AG09309 (cell line): ENCODE results near the gene MAFF.

Experiments
- DNase-seq: peaks from one replicate; pipeline ENCODE4 v3.0.0-alpha.2; 2010; ENCODE audit warnings: low read depth
- H3K4me3 ChIP-seq: 2 replicates; pipeline ENCODE4 v1.5.1; 2011; ENCODE audit warnings: mild to moderate bottlenecking, low read depth, low read length, moderate library complexity; ENCODE audit not compliant: control insufficient read depth
- CTCF ChIP-seq: IDR thresholded peaks from 2 replicates; pipeline ENCODE4 v1.5.1; 2011; ENCODE audit warnings: mild to moderate bottlenecking, low read depth, low read length, inconsistent platforms; ENCODE audit not compliant: insufficient read depth, control insufficient read depth; ENCODE audit errors: missing control alignments

MAFF gene

GRCh38 chr22:38196791-38197419 lies 4.9 kb upstream of the MAFF start:
- DNase-seq, result no peak
- TF ChIP-seq CTCF, result no peak
- H3K4me3 ChIP-seq, result no peak overlapping the region

GRCh38 chr22:38199826-38200559 lies 1.8 kb upstream of the MAFF start:
- H3K4me3 ChIP-seq, result no peak overlapping the region
- TF ChIP-seq CTCF, result no peak
- no peak for DNase-seq

GRCh38 chr22:38201371-38201710 lies 453 bp upstream of the MAFF start:
- peak overlapping the region; percentile 29 for H3K4me3 ChIP-seq
- no peak for DNase-seq
- no peak for TF ChIP-seq CTCF

DNA sequence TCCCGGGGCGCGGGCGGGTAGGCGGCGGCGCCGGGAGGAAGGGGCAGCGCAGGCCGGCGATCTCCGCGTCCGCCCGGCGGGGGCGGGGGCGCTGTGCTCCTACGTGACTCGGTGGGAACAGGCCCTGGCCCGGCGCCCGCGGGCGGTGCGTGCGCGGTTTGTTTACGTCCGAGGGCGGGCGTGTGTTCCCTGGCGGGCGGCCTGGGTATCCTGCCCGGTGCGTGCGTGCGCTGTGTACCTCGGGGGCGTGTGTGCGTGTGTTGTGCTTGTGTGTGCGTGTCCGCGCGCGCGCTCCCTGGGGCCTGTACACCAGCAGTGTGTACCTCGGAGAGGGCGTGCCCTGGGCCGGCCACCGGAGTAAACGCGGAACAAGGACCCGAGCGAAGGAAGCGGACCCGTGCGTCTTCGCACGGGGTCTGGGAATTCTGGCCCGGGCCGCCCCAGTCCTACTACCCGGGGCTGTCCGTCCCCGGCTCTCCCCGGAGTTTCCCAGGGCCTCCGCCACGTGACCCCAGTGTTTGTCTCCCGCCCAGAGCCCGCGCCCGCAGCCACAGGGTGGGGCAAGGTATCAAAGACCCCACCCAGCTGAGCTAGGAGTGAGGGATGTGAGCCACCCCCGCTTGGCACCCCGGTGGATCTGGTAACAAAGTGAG lies 769 bp downstream of the MAFF start:
- peak; percentile 74 for DNase-seq
- TF ChIP-seq CTCF, result peak; percentile 17
- H3K4me3 ChIP-seq, result peak overlapping the region; percentile 95

DNA sequence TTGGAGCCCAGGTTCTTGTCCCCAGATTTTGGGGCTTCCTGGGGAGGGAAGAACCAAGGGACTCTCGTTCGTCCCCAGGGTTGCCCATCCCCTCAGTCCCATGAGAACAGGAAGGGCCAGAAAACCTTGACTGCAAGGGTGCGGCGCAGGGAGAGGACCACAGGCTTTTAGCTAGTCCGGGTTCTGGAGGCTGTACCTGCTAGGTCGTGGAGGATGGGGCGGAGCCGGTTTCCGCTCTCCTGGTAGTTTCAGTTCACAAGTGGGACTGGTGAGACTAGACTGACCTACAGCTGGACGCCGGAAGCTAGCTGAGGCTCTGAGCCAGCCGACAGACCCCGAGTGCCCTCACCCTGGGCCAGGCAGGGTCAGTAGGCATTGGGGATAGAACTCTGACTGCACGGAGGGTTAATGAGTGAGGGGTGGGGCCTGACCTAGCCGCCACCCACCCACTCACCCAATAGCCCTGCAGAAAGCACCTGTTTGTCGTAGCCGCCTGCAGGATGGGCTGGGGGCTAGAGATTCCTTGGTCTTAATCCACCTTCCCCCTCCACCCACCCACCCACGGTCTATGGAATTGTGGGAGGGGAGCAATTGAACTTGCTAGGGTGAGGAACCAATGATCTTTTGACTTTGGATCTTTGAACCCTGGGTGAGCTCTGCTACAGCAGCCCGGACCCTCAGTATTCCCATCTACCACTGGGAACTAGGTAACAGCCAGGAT lies 1.5 kb downstream of the MAFF start:
- H3K4me3 ChIP-seq, result peak overlapping the region; percentile 95
- DNase-seq, result no peak
- TF ChIP-seq CTCF, result no peak

GRCh38 chr22:38203855-38204514 lies 2.2 kb downstream of the MAFF start:
- TF ChIP-seq CTCF, result no peak
- DNase-seq, result no peak
- H3K4me3 ChIP-seq, result peak overlapping the region; percentile 95
